Measurements from ENCODE around the gene KATNB1. TPM values are rescaled to one million over a fixed set of nuclear protein-coding genes. Genes with fewer than 3 reads are reported as not detected.
"Not testable (repeated sequence)": the region's sequence is repeated elsewhere in the genome, so short reads cannot be mapped to it uniquely, and the experiment has no call there.

Gene KATNB1
- total RNA-seq, 1 donor from 2014 or later = 33.5 TPM

- Mint-ChIP-seq H3K36me3 (peaks cover 2% of the 10 kb centered on the region), H3K4me1 (peaks cover 4% of the 10 kb centered on the region), H3K27me3 (ENCODE audit: insufficient read depth, low read depth) (peaks cover 2% of the 10 kb centered on the region), H3K27ac (no peak overlapping the region), H3K4me3 (no peak overlapping the region), H3K9me3 (no peaks in the 10 kb centered on the region)
- Histone ChIP-seq H3K36me3 (no peaks in the 10 kb centered on the region), H3K4me2 (no peak overlapping the region), H3K9me3 (ENCODE audit: low read depth) (no peaks in the 10 kb centered on the region), H3F3A (ENCODE audit: low read depth) (no peaks in the 10 kb centered on the region), H4K20me1 (ENCODE audit: low read depth) (no peaks in the 10 kb centered on the region), H3K27me3 (peaks cover 8% of the 10 kb centered on the region), H3K4me1 (peaks cover 15% of the 10 kb centered on the region), H3K9ac (no peak overlapping the region), H3K4me3 (no peak overlapping the region), H3K27ac (no peak overlapping the region), H3K79me2 (ENCODE audit: low read depth) (no peaks in the 10 kb centered on the region), H2AFZ (replicated peaks) (no peak overlapping the region)
- TF ChIP-seq EZH2phosphoT487 (IDR thresholded peaks at IDR 0.05) (no peak), EZH2 (IDR thresholded peaks at IDR 0.05) (no peak)
- TF ChIP-seq, protein P1, sequence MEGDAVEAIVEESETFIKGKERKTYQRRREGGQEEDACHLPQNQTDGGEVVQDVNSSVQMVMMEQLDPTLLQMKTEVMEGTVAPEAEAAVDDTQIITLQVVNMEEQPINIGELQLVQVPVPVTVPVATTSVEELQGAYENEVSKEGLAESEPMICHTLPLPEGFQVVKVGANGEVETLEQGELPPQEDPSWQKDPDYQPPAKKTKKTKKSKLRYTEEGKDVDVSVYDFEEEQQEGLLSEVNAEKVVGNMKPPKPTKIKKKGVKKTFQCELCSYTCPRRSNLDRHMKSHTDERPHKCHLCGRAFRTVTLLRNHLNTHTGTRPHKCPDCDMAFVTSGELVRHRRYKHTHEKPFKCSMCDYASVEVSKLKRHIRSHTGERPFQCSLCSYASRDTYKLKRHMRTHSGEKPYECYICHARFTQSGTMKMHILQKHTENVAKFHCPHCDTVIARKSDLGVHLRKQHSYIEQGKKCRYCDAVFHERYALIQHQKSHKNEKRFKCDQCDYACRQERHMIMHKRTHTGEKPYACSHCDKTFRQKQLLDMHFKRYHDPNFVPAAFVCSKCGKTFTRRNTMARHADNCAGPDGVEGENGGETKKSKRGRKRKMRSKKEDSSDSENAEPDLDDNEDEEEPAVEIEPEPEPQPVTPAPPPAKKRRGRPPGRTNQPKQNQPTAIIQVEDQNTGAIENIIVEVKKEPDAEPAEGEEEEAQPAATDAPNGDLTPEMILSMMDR (IDR thresholded peaks at IDR 0.05) = no peak
- no peak for DNase-seq (ENCODE audit: low spot score)
Measured at GRCh38 chr16:57791893-57792461, 56.4 kb downstream of the KATNB1 start.

GRCh38 chr16:57794849-57795430, 59.4 kb downstream of the KATNB1 start:
- Mint-ChIP-seq H3K36me3 (peaks cover 2% of the 10 kb centered on the region), H3K9me3 (no peaks in the 10 kb centered on the region), H3K4me3 (no peak overlapping the region), H3K27me3 (ENCODE audit: insufficient read depth, low read depth) (peaks cover 7% of the 10 kb centered on the region), H3K4me1 (peaks cover 23% of the 10 kb centered on the region), H3K27ac (no peak overlapping the region)
- Histone ChIP-seq H3K27me3 (peaks cover 38% of the 10 kb centered on the region), H4K20me1 (ENCODE audit: low read depth) (no peaks in the 10 kb centered on the region), H3K9ac (no peak overlapping the region), H3K4me3 (no peak overlapping the region), H3K36me3 (no peaks in the 10 kb centered on the region), H3K27ac (no peak overlapping the region), H3K4me2 (no peak overlapping the region), H3K9me3 (ENCODE audit: low read depth) (no peaks in the 10 kb centered on the region), H3K79me2 (ENCODE audit: low read depth) (no peaks in the 10 kb centered on the region), H3K4me1 (peaks cover 13% of the 10 kb centered on the region), H2AFZ (replicated peaks) (peak overlapping the region; percentile 95), H3F3A (ENCODE audit: low read depth) (no peaks in the 10 kb centered on the region)
- DNase-seq (ENCODE audit: low spot score) = no peak
- TF ChIP-seq EZH2phosphoT487 (IDR thresholded peaks at IDR 0.05) (no peak), EZH2 (IDR thresholded peaks at IDR 0.05) (no peak)
- TF ChIP-seq, protein P1 (IDR thresholded peaks at IDR 0.05) = no peak

GRCh38 chr16:57795431-57795878, 59.9 kb downstream of the KATNB1 start:
- Mint-ChIP-seq H3K4me1 (peaks cover 27% of the 10 kb centered on the region), H3K27me3 (ENCODE audit: insufficient read depth, low read depth) (peaks cover 7% of the 10 kb centered on the region), H3K36me3 (peaks cover 2% of the 10 kb centered on the region), H3K4me3 (no peak overlapping the region), H3K9me3 (no peaks in the 10 kb centered on the region), H3K27ac (no peak overlapping the region)
- TF ChIP-seq EZH2phosphoT487 (IDR thresholded peaks at IDR 0.05) = no peak
- TF ChIP-seq, protein P1 (IDR thresholded peaks at IDR 0.05) = peak; percentile 61
- H3K9me3 ChIP-seq (ENCODE audit: low read depth) = no peaks in the 10 kb centered on the region
- peak; percentile 78 for DNase-seq (ENCODE audit: low spot score)
- H4K20me1 ChIP-seq (ENCODE audit: low read depth) = peaks cover 2% of the 10 kb centered on the region
- H2AFZ ChIP-seq (replicated peaks) = peak overlapping the region; percentile 95
- H3F3A ChIP-seq (ENCODE audit: low read depth) = no peaks in the 10 kb centered on the region
- no peaks in the 10 kb centered on the region for H3K36me3 ChIP-seq
- H3K27me3 ChIP-seq = peaks cover 43% of the 10 kb centered on the region
- H3K4me2 ChIP-seq = no peak overlapping the region
- no peak overlapping the region for H3K4me3 ChIP-seq
- H3K4me1 ChIP-seq = peaks cover 13% of the 10 kb centered on the region
- H3K27ac ChIP-seq = no peak overlapping the region
- H3K9ac ChIP-seq = no peak overlapping the region
- H3K79me2 ChIP-seq (ENCODE audit: low read depth) = no peaks in the 10 kb centered on the region

DNA sequence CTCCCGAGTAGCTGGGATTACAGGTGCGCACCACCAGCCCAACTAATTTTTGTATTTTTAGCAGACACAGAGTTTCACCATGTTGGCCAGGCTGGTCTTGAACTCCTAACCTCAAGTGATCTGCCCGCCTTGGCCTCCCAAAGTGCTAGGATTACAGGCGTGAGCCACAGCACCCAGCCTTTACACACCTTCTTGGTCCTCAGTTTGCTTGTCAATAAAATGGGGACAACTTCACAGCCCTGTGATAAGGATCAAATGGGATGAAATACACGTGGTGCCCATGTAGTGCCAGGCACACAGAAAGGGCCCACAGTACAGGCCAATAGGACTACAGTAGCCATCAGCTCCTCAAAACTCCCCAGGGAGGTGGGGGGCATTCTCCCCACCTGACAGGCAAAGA, 60.4 kb downstream of the KATNB1 start:
- H3K27ac ChIP-seq; H3K9me3 Mint-ChIP-seq; H3K27ac Mint-ChIP-seq; H2AFZ ChIP-seq (replicated peaks); H3K4me2 ChIP-seq; H3K27me3 Mint-ChIP-seq (ENCODE audit: insufficient read depth, low read depth); H3F3A ChIP-seq (ENCODE audit: low read depth); DNase-seq (ENCODE audit: low spot score); H3K79me2 ChIP-seq (ENCODE audit: low read depth); H3K4me3 Mint-ChIP-seq; H3K36me3 Mint-ChIP-seq; H3K36me3 ChIP-seq; H3K9ac ChIP-seq; H4K20me1 ChIP-seq (ENCODE audit: low read depth); H3K4me3 ChIP-seq; H3K9me3 ChIP-seq (ENCODE audit: low read depth): not testable (repeated sequence)
- H3K4me1 ChIP-seq = peaks cover 13% of the 10 kb centered on the region
- H3K4me1 Mint-ChIP-seq = peaks cover 32% of the 10 kb centered on the region
- H3K27me3 ChIP-seq = peaks cover 49% of the 10 kb centered on the region

Data from neural progenitor cell (in vitro differentiated cells).